ENCODE measurements around the gene C6orf15.

The C6orf15 gene

DNA sequence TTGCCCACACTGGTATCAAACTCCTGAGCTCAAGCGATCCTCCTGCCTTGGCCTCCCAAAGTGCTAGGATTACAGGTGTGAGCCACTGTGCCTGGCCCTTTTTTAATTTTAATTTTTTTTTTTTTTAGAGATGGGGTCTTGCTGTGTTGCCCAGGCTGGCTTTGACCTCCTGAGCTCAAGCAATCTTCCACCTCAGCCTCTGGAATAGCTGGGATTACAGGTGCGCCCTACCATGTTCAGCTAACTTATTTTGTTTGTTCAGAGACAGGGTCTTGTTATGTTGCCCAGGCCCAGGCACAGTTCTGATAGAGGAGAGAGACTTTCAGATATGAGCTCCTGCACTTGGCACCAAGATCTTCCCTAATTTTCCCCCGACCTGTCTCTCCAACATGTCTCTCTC, 18.4 kb upstream of the C6orf15 start:
- DNase-seq (ENCODE audit: low read depth, low spot score) = no peak

DNA sequence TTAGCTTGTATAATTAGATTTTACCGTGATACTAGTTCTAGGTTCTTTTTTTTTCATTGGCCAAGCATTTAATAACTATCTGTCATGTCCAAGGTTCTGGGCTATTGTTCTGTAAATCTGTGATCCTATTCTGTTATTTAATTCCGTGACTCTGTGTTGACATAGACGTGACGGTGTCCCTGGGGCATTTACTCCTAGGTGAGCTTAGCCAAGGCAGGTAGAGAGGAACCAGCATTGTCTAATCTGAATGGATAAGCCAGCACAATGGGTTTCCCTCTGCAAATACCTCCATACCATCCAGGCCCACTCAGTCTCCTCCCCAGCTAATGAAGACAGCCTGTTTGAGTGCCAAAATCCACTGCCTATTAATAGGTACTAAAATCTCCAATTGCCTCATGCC, 16.8 kb upstream of the C6orf15 start:
- no peak for DNase-seq (ENCODE audit: low read depth, low spot score)

GRCh38 chr6:31128093-31128676, 15.8 kb upstream of the C6orf15 start:
- DNase-seq (ENCODE audit: low read depth, low spot score) = peak; percentile 51

- DNase-seq (ENCODE audit: low read depth, low spot score) = no peak
Measured at GRCh38 chr6:31126396-31127175, 14.2 kb upstream of the C6orf15 start.

DNA sequence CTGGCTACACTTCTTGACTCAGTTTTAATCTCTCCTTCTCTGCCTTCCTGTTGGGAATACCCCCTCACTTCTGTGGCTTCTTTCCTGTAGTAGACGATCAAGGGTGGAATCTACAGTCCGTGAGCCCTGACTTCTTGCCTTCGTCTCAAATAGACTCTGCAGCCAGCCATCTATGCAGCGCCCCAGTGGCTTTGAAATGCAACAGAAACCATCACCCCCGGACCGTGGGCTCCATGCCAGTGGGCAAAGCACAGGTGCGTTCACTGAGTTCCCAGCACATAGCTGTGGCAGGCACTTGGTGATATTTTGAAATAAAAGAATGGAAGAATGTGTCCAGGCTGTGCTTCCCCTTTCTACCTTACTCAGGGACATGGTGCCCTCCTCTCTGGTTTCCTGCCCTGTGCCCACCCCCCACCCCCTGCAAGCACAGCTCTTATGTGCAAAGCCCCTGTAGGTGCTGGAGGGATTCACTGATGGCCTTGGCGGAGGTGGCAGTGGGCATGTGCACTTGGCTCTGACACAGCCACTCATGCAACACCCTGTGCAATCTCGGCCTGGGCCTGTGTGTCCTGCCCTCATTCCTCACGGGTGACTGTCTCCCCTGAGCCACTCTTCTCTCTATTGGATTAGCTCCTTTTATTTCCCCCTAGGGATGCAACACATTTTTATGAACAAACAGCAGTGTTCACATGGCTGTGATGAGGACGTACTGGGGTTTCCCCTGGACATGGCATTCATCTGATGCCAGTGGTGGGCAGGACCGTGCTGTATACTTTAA, 13.4 kb upstream of the C6orf15 start:
- DNase-seq (ENCODE audit: low read depth, low spot score) = no peak

GRCh38 chr6:31125162-31125561, 12.8 kb upstream of the C6orf15 start:
- DNase-seq (ENCODE audit: low read depth, low spot score) = no peak

- DNase-seq (ENCODE audit: low read depth, low spot score) = no peak
Measured at GRCh38 chr6:31122791-31123706, 10.7 kb upstream of the C6orf15 start.

GRCh38 chr6:31121131-31121790, 8.9 kb upstream of the C6orf15 start:
- no peak for DNase-seq (ENCODE audit: low read depth, low spot score)

GRCh38 chr6:31120151-31120915, 8.0 kb upstream of the C6orf15 start, which contains the start of gene CDSN:
CDSN (minus strand) TSS chr6:31120446; CDS start chr6:31120419, 27 bp downstream.
- DNase-seq (ENCODE audit: low read depth, low spot score) = no peak

DNA sequence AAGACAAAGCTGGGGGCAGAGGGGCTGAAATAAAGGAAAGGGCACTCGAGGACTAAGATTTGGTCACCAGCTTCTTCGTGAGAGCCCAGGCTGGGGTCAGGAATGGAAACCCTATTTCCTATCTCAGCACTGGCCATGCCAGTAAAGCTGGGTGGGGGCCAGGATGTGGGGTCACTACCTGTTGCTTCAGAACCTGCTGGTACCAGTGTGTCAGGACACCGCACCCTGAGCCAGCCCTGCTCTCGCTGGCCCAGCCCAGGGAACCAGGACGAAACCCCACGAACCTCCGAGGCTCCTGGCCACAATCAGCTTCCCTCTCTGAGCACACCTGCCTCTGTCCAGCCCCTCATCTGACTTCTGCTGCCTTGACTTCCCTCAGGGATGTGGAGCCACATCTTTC, 5.8 kb upstream of the C6orf15 start:
- no peak for DNase-seq (ENCODE audit: low read depth, low spot score)

DNA sequence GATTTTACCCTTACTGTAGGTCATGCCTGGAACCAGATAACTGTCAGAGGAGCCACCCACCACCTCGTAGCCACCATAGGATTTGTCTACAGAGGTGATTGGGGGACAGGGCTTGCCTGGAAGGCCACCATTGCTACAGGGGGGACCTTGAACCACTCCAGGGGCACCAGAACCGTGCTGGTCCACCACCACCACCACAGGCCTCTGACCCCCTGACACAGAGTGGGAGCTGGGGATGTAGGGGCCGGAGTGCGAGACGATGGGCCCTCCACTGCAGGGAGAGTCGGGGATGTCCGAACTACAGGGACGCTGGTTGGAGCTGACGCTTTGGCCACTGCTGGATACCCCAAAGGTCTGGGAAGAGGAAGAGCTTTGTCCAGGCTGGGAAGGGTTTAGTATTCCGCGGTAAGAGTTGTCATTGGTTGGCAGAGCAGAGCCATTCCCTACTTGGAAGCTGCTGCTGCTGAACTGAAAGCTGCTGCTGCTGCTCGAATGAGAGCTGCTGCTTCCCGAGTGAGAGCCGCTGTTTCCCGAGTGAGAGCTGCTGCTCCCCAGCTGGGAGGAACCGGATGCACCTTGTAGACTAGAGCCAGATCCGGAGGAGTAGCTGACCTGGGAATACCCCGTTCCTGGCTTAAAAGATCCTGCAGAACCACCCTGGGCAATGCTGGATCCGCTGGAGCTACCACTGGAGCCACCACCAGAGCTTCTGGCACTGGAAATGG, 4.4 kb upstream of the C6orf15 start:
- DNase-seq (ENCODE audit: low read depth, low spot score) = no peak

DNA sequence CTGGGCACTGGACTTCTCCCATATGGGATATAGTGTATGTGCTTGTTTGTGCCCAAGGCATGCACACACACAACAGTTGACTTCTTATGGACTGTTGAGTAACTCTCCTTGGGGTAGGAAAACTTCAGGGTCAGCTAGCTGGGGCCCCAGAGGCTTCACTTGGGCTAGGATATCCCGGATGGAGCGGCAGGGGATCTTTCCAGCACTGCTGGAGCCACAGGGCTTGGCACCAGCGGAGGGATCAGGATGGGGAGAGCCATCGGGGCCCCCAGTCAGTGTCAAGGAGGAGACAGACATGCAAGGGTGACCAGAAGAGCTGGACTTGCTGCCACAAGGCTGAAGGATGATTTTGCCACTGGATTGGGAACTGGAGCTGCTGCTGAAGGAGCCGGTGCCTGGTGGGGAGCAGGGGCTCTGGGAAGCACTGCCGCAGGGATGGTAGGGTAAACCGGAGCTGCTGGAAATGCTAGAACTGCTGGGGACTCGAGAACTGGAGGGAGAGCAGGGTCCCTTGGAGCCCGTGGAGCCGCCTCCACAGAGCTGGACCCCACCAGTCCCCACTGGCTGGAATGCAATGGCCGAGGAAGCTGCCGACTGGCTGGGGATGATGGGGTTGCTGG, 3.7 kb upstream of the C6orf15 start:
- no peak for DNase-seq (ENCODE audit: low read depth, low spot score)

DNA sequence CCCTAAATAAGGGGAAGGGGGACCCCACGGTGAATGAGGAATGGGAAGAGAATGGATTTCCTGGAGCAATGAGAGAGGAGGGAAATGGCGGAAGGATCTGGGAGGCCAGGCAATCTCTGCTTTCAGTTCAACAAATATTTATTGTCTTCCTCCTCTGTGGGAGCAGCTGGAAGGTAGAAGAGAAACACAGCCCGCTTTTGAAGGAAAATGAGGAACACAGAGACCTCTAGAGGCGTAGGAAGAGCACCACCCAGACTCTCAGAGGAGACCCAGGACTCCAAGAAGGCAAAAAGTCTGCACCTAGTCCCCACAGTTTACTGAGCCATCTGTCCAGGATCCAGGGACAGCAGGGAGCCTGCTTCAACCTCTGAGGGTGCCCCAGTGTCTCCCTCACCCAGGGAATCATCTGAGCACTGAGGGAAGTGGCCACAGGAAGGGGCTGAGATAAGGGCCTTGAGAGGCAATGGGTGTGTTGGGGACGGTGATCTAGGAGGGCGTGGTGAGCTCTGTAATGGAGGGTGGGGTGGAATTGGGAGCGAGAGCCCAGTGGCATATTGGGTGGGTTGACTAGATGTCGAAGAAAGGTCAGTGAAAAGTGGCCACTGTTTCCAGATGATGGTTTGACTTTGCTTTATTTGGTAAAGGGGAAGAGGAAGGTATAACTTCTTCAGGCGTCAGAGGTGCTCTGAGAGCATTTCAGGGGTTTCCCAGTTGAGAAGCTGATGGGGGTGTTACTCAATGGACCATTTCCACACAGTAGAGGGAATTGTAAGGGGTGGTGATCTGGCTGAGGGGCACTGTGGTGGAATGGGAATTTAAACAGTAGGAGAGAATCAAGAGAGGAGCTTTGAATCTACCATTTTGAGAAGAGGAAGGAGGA, 2.8 kb upstream of the C6orf15 start:
- DNase-seq (ENCODE audit: low read depth, low spot score) = no peak

DNA sequence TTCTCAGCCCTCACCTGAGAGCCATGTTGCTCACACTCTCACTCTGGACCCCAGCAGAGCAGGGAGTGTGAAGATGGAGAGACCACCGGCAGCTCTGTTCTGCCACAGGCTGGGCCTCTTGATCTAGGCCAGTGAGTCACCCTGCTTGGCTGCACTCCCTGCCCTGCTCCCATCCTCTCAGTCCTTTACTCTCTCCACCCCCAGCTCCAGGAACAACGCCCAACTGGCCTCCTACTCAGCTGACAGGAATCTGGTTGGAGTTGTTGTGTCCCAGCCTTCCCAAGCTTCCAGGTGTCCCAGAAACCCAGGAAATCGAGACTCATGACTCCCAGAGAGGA, 2.1 kb upstream of the C6orf15 start, which contains the start of gene PSORS1C1:
Gene PSORS1C1, plus strand, starts transcription at position 260 of the 338 bp plus-strand sequence. CDS start 14,833 bp downstream, outside the sequence.
- no peak for DNase-seq (ENCODE audit: low read depth, low spot score)

- no peak for DNase-seq (ENCODE audit: low read depth, low spot score)
Measured at GRCh38 chr6:31113861-31114540, 1.6 kb upstream of the C6orf15 start.

DNA sequence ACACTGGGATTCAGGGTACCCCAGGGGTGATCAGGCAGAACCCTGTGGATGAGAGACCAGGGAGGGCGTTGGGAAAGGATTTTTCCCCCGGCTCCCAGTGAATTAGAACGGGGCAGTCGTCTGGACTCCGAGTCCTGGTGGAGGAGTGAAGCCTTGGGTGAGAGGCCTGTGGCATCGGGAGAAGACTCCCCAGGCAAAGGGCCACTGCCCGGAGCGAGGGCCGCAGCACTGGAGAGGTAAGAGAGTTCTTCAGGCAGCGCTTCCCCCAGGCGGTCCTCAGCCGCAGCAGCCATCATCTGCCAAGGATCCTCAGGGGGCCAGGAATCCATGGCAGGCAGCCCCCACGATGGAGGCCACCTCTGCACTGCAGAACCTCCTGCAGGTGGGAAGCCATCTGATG, 663 bp downstream of the C6orf15 start:
- no peak for DNase-seq (ENCODE audit: low read depth, low spot score)

DNA sequence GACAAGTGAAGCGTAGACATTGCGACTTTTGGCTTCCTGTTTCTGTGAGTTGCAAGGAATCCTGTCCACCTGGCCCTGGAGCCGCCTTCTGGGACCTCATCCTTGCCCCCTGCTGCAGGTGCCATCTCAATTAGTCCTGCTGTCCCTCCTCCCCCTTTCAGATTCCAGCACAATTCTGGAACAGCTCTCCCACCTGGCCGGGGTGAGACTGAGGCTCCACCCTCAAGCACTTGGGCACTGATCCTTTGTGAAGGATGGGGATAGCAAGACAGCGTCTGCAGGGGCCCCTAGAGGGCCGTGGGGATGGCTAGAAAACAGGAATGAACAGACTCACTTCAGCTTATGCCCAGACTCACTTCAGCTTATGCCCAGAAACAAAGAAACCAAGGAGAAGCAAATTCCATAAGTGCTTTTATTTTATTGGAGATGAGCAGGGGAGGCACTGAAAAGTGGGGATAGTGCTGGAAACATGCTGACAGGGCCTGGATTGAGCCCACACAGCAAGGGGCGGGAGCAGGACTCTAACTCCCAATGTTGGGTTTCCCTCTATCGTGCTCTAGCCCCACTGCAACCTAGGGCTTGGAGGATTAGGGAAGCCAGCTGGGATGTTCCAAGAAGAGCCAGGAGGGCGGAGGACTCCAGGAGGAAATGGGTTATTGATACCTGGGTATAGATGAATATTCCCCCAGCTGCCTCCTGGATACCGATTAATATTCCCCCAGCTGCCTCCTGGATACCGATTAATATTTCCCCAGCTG, 1.4 kb downstream of the C6orf15 start:
- no peak for DNase-seq (ENCODE audit: low read depth, low spot score)

Measured in activated CD4-positive, CD25-positive, alpha-beta regulatory T cell treated with anti-CD3 and anti-CD28 coated beads, Interleukin-2, amount 50 U/mL, for 16 hours (primary cell).